ENCODE data around the gene GPI.

The GPI gene

DNA sequence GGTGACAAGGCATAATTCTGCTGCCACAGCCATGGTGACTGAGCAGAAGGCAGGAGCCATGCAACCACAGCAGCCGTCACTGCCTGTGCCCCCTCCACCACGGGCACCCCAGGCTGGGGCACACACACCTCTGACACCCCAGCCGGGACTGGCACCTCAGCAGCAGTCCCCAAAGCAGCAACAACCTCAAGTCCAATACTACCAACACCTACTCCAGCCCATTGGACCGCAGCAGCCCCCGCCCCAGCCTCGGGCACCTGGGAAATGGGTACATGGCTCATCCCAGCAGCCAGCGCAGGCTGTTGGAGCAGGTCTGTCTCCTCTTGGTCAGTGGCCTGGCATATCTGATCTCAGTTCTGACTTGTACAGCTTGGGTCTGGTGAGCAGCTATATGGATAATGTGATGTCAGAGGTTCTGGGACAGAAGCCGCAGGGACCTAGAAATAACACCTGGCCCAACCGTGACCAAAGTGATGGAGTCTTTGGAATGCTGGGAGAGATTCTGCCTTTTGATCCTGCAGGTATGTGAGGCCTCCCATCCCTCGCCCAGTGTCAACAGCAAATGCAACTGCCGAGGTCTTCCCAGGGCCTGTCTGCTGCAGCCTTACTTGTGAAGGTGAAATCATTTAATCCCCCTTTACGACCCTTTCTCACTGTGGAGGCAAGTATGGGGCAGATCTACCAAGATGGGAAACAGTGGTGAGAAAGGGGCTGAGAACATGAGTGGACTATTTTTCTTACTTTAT is 22.9 kb upstream of the GPI start:
- DNase-seq, result no peak

DNA sequence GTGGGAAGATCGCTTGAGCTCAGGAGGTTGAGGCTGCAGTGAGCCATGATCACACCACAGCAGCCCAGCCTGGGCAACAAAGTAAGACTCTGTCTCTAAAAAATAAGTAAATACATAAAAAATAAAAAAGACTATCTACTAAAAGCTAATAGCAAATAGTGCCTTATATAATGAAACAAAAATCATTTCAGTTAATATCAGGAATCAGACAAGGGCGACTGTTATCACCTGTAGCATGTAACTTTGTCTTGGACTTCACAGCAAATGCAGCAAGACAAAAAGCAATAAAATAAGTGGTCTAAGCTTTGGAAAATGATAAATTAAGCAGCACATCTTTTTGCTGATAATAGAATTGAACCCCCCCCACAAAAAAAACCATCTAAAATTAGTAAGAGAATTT is 21.2 kb upstream of the GPI start:
- no peak for DNase-seq

DNA sequence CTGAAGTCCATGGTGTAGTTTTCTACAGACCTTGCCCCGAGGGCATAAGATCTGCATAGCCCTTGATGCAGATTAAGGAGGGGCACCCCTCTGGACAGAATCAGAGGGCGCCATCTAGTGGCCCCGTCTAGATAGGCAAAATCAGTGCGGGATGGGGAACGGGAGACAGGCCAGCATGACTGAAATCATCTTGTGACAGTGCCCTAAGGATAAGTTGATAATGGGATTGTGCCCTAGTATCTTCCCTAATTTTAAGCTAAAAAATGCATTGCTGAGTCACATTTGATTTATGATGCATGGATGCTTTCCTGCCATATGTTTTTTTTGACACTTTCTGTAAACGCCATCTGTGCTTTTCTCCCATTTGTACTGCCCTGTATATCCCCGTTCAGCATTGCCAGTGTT is 19.0 kb upstream of the GPI start:
- peak; percentile 94 for DNase-seq

DNA sequence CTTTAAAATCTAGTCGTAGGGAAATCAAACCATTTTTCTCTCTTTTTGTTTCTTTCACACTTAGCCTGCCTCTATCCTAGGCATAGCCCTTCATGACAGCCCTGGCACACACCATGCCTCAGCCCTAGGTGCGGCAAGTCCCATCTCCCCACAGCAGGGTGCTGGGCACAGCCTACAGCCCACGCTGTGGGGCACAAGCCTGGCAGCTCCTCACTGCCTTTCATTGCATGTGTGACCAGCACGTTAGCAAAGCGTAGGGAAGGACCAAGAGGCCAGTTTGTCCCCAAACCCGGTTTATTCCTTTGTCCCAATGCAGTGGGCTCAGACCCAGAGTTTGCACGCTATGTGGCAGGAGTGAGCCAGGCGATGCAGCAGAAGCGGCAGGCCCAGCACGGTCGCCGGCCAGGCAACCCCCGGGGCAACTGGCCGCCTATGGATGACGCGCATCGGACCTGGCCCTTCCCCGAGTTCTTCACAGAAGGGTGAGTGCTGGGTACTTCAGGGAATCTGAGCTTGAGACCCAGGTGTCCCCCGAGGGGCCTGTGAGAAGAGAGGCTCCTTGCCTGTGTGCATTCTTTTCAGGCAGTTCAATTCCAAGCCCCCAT is 17.3 kb upstream of the GPI start:
- no peak for DNase-seq

DNA sequence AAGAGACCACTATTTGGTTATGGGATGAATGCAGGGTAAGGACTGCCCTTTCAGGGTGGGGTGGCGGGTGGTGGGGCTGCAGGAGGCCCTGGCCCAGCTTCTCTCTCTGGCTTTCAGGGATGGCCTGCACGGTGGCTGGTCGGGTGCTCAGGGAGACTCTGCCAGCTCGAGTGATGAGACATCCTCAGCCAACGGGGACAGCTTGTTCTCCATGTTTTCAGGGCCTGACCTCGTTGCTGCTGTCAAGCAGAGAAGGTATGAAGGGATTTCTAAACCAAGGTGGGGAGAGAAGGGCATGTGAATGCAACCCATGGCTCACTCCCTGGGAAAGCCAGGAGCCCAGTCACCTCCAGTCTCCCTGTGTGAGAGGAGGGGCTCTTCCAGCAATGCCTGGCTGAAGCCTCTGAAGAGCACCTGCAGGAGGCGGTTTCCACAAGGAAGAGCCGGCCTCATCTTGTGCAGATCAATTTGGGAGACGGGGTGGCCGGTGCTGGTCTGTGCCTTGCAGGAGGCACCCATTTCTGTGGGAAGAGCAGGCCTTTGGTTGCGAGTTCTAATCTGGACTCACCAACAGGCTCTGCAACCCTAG is 16.0 kb upstream of the GPI start:
- DNase-seq, result no peak

DNA sequence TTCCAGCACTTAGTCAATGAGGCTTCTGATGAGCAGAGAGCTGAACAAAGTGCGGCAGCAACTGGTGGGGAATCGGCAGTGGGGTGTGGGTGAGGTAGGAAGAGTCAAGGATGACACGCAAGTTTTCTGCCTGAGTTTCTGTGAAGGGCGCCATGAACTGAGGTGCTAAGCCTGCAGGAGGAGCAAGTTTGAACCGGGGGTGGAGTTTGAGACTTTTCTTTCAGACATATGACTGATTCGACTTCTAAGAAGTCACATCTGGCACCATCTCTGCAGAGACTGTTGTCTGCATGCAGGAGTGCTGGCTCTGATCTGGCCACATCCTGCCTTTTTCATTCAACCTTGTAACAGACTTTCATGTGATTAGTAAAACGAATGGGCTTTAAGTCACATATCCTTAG is 14.8 kb upstream of the GPI start:
- no peak for DNase-seq

DNA sequence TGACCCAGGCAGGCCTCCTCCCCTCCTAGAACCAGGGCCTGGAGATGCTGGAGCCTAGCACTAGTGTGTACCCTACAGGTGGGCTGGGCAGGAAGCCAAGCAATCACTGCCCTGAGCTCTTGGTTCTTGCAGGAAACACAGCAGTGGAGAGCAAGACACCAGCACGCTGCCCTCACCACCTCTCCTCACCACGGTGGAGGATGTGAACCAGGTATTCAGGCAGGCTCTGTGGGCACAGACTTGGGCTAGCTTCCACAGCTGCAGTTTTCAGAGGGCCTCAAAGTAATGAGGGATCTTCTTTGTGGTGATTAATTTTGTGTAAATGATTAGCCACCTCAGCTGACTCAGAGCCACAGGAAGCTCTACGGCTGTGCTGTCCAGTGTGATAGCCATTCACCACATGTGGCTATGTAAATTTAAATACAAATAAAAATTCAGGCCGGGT is 13.6 kb upstream of the GPI start:
- peak; percentile 95 for DNase-seq

DNA sequence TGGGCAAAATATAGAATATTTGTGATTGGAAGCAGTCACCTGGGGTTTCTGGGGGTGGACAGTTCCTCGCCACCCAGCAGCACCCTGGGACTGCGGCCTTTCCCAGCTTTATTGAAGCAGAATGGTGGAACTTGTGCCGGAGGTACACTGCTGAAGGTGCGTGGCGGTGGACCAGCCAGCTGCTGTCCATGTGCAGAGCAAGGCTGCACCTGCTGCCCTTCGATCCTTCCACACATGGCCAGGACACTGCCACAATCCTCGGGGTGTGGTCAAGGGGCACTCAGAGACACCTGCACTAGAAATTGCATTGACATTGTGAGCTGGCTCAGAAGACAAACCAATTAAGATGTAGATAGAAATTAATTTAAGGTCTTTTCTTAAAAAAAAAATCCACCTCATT is 11.4 kb upstream of the GPI start:
- no peak for DNase-seq

DNA sequence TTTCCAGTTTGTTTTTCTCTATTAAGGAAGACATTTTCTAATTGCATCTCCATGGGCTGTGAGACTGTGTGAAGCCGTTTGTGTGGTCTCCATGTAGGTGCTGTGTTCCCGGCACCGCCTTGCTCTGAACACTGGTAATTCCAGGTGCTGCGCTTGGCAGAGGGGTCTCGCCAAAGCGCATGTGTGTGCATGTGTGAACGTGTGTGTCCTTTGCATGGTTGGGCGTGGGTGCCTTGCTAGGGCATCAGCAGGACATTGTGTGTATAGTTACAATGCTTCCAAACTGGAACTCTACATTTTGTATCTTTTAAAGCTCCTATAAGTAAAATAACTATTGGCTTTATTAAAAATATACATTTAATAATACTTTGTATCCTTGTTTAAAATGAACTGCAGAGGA is 9.8 kb upstream of the GPI start:
- DNase-seq, result no peak

DNA sequence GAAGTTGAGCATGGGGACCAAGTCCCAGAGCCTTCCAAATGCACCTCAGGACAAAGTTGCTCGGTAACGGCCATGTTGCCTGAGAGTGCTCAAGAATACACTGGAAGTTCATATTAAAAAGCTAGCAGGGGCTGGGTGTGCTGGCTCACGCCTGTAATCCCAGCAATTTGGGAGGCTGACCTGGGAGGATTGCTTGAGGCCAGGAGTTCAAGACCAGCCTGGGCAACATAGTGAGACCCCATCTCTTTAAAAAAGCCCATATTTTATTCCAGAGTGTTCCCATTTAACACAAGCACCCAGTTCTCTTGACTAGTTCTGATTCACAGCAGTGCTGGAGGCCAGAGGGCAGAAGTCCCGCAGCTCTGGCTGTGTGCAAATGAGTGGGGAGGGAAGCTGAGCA is 8.1 kb upstream of the GPI start:
- DNase-seq, result no peak

DNA sequence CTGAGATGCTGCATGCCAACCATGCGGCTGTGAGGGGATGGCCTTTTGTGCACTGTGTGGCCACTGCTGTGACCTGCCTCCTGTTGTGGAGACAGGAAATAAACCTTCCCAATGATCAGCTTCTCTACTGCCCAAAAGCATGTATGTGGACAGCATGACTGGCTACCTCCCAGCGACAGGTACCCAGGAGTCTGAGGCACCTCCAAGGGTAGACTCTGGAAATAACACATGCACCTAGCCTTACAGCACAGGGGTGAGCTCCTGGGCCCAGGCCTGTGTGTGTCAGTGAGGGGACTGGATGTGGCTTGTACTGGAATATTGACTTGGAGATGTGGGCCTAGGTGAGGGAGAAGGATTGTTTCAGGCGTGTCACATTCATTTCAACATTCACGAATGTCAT is 7.6 kb upstream of the GPI start:
- no peak for DNase-seq

DNA sequence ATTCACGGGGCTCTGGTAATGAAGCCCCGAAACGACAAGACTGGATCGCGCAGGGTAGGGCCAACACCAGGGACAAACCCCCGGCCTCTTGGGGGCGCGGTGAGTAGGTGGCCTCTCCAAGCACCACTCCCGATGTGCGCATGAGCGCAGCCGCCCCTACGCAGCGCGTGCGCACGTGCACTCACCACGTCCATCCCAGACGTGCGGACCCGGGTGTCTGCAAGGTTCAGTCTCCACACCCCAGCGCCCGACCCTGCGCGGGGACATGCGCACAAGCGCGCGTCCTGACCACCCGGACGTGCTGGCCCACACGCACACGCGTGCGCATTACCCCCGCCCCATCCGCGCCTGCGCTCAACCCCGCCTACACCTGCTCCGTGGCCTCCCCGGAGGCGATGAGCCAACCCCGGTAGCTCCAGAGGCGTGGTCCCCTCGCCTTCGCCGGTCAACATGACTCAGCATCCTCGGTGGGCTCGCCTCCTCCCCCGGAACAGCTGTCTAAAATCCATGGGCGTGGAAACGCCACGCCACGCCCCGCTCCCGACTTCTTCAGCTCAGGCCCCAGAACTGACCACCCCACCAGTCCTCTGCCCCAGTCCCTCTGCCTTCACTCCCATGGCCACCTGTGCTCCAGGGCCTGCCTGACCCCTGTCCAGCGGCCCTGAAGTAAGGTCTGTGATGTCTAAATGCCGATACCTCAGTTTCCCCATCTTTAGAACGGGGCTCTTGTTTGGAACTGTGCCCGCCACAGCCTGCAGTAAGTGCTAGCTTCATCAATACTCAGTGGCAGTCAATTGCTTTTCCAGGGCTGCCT is 5.6 kb upstream of the GPI start:
- DNase-seq, result peak; percentile 99

DNA sequence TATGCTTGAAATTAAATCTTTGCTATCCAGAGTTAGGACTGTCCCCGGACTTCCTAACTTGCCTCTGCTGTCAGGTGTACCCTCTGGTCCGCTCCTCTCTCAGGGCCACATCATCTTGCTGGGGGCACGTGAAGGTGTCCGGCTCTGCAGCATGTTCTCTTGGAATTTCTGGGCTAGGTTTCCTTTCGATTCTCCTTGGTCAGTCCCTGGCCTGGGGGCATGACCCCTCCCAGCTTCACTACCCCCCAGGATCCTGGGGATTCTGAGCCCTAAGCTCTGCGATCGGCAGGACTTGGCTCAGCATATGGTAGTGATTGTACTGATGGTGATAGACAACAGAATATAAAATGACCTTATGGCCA is 5.1 kb upstream of the GPI start:
- no peak for DNase-seq

DNA sequence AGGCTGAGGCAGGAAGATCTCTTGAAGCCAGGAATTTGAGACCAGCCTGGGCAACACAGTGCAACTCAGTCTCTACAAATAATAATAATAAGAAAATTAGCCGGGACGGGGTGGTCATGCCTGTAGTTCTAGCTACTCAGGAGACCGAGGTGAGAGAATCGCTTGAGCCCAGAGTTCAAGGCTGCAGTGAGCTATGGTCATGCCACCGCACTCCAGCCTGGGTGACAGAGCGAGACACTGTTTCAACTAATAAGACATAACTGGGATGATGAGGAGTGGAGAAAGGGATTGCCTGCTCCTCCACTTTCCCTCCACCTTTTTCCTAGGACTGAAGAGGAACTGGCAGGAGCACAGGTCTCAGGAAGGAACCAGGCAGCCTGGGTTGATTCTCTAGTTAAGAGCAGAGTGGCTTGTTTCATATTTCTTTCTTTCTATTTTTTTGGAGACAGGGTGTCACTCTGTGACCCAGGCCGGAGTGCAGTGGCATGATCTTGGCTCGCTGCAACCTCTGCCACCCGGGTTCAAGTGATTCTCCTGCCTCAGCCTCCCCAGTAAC is 4.6 kb upstream of the GPI start:
- no peak for DNase-seq

DNA sequence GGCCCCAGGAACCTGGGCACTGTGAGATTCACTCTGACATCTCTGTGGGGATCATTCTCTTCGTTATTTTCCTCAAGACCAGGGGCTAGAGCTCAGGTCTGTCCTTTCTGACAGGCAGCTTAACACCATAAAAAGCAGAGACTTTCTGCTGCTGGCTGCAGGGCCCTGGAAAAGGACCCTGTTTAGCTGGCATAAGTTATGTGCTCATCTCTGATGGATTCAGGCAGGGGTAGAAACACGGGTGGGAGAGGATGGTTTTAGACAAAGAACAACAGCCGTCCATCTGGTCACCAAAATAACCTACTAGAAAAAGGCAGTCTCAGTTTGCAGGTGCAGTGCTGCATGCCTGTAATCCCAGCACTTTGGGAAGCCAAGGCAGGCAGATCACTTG is 2.3 kb upstream of the GPI start:
- no peak for DNase-seq

DNA sequence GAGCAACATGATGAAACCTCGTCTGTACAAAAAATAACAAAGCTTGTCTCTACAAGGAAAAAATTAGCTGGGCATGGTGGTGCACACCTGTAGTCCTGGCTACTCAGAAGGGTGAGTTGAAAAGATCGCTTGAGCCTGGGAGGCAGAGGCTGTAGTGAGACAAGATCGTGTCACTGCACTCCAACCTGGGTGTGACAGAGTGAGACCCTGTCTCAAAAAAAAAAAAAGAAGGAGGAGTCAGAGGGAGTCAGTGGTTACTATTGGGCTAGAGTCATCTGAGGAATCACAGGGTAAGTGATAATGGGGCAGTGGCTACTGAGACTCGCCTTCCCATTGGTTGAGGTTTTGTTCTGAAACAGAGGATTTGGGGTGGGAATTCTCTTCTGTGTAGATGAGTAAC is 1.9 kb upstream of the GPI start:
- peak; percentile 12 for DNase-seq

DNA sequence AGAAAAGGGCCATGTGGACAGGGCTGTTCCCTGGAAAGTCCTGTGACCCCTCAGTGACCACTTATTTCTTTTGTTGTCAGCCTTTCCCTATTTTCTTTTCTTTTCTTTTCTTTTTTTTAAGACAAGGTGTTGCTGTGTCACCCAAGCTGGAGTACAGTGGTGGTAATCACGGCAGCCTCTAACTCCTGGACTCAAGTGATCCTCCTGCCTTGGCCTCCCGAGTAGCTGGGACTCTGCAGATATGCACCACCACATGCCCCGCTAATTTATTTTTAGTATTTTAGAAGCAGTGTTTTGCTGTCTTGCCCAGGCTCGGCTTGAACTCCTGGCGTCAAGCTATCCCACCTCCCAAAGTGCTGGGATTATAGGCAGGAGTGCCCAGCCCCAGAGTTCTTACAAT is 1.1 kb upstream of the GPI start:
- no peak for DNase-seq

DNA sequence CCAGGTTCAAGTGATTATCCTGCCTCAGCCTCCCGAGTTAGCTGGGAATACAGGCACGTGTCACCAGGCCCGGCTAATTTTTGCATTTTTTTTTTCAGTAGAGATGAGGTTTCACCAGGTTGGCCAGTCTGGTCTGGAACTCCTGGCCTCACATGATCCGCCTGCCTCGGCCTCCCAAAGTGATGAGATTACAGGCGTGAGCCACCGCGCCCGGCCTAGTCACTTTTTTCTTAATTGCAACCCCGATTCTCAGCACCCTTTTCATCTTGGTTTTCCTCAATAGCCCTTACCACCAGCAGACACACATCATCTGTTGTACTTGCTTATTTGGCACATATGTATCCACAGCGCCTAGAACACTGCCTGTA is 550 bp upstream of the GPI start:
- no peak for DNase-seq

DNA sequence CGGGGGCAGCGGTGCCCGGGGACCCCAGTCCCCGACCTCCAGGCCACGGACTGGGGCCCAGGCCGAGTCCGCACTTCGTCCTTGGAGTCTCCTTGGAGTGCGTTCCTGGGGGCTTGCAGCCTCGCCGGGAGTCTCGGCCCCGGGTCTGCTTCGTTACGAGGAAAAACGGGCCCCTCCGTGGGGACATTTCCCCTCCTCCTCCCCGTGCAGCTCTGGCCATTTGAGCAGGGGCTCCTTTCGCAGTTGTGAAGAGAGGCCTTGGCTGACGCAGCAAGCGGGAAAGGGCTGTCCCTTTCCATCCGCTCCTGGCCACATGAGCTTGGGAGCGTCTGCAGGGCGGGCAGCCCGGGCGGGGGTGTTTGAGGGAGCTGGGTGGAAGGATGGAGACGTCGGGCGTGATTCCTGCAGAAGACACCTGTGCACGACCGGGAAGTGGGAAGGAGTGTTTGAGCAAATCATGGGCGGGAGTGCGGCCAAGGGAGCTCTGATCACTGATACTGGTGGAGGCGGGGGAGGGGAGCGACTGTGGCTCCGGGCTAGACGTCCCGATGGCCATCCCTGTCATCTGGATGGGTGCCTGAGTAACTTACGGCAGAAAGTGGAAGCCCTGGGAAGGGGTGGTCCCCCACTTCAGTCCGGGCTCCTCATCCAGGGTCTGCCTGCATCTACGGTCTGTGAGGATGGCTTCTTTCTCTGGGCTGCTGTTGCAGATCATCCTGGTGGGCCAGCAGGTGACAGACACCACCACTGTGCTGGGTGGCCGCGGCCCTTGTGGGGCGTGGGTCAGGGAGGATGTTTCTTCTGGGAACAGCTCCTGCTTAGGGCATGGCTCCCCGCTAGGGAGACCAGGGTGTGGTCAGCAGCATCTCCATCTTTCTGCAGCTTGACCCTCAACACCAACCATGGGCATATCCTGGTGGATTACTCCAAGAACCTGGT is 736 bp downstream of the GPI start:
- DNase-seq, result peak; percentile 66

DNA sequence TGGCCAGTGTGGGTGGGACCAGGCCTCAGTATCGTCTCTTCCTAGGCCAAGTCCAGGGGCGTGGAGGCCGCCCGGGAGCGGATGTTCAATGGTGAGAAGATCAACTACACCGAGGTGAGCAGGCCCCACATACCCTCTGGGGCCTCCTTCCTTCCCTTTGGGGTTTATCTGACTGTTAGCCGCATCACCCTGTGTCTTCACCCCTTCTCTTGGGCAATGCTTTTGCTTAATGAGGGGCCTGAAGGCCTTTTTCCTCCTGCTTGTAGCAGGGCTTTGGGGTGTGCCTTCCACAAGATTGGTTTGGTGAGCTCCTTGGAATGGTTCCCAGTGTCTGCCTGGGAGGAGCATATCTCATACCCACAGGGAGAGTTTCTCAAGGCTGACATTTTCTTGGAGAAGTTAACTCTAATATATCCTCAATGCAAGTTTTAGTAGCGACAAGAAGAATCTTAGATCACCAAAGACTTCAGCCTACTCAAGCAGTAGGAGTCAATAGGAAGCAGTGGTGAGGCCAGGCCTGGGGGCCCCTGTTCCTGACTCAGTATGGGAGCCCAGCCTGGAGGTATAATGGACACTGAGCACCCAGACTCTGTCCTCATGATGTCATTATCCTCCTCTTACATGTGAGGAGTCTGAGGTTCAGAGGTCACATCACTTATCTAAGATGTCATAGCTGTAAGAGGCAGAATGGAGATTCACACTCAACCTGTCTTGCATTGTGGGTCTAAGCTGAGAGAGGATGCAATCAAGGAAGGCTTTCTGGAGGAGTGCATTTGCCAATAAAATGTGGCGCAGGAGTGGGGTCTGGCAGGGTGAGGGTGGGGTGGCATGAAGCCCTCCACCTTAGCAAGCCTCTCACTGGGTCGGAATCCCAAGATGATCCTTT is 2.0 kb downstream of the GPI start:
- DNase-seq, result no peak

DNA sequence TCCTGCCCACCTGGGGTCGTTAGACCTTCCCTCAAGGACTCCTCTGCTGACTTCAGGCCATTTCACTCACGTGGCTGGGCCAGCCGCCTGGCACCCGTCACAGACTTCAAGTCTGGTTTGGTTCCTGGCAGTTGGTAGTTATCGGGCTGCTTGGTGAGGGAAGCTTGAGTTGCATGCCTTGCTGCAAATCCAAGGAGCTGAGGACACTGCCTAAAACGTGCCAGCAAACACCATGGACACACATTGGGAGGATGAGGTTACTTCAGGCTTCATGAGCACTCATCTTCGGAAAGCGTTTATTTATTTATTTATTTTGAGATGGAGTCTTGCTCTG is 2.6 kb downstream of the GPI start:
- no peak for DNase-seq

DNA sequence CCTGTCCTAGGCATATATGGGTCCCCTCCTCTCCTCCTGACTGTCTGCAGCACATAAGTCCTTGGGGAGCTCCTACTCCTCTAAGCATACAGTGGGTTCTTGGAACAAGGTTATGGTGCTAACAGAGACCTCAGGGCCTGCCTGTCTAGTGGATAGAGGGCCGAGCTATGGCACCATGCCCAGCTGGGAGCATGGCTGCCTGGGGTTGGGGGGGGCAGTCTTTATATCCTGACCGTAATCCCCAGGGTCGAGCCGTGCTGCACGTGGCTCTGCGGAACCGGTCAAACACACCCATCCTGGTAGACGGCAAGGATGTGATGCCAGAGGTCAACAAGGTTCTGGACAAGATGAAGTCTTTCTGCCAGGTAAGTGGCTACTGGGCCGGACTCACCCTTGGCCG is 3.3 kb downstream of the GPI start:
- DNase-seq, result no peak

Measured in NCI-H69 (cell line).